ENCODE results near the gene RBM24.

The RBM24 gene

DNA sequence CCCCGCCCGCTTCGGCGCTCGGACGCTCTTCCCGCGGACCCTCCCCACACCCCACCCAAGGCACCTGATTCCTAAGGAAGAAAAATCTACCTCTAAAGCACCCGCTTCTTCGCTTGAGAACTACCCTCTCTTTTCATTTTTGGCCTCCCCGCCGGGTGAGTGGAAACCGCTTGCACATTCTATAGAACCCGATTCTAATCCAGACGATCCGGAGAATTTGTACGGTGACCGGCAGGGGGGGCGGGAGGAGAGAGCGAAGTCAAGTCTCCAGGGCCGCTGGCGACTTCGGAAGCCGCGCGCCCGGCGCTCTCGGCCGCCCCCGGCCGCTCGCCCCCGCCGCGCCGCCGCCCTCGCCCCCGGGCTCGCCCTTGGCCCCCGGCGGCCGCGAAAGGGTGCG, at the start of gene RBM24:
Gene RBM24, plus strand, starts transcription at position 262 of the 397 bp plus-strand sequence. CDS start 221 bp downstream, outside the sequence.
- peak in 1 of 2 donors; percentile 9 for DNase-seq (ENCODE audit: low read depth in 1 of 2, low spot score in 1 of 2)

DNA sequence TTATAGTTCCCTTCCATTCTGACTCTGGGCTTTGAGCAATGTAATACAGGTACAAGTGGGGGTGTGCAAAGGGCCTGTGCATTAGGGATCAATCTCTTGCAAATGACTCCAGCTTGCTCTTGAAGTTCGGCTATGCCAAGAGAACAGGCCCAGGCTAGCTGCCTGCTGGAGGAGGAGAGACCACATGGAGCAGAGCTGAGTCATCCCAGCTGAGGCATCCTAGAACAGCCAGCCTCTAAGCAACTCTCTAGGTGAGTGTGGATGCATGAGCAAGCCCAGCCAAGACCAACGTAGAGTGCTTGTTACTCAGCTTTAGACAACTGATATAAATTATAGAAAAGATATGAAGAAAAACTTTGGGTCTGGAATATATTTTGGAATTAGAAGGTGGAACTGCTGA, 47.6 kb upstream of the RBM24 start:
- DNase-seq (ENCODE audit: low read depth in 1 of 2, low spot score in 1 of 2) = no peak

DNA sequence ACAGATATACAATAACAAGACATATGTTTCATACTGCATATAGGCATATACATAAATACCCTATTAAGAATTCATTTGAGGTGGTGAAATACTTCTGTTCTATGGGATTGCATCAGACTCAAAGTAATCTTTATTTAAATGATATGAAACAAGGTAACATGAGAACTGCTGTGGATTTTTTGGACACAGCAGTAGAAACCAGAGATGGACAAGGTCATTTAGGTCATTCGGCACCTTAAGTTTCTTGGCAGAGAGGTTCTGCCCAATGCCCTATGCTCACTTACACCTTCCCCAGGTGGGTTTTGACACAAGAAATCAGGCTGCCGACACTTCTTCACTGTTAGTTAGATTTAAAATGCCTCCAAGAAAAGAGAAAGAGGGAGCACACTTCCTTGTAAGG, 43.9 kb upstream of the RBM24 start:
- DNase-seq (ENCODE audit: low read depth in 1 of 2, low spot score in 1 of 2) = no peak

DNA sequence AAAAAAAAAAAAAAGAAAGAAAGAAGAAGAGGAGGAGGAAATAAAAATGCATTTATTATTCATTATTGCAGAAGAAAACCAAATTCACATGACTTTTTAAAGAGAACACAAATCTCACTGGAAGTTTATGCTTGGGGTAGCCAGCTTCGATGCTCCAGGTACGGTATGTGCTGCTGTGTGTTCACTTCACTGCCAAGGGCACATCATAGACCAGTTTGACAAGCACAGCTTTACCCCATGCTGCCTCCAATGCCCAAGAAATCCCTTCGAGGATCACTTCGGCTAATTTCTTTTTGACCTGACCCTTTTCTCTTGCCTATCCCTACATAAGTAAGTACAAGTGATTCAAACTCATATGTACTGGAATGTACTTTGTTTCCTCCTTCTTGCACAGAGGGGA, 41.9 kb upstream of the RBM24 start:
- DNase-seq (ENCODE audit: low read depth in 1 of 2, low spot score in 1 of 2) = no peak

DNA sequence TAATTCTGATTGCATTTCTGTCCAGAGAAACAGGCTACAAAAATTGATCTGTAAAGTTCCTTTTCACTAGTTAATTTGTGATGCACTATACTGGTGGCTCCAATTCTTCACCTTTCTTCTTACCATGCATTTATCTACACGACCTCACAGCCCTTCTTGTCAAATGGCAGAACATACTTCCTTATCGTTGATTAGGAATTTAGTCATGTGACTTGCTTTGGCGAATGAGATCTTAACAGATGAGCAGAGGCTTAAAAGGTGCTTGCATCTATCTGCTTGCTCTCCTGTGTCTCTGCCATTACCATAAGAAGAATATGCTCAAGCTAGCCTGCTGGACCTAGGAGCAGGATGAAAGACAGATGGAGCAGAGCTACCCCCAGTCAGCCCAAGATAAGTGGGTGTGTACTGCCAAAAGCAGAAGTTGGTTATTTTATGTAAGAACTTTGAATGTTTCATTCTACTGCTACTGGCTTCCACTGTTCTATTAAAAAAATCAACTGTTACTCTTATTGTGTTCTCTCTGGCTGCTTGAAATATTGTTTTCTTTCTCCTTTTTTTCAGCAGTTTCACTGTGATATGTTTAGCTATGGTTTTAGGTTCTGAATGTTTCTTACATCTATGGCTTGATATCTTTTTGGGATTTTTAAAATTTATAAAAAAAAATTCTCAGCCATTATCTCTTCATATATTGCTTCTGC, 40.2 kb upstream of the RBM24 start:
- no peak for DNase-seq (ENCODE audit: low read depth in 1 of 2, low spot score in 1 of 2)

DNA sequence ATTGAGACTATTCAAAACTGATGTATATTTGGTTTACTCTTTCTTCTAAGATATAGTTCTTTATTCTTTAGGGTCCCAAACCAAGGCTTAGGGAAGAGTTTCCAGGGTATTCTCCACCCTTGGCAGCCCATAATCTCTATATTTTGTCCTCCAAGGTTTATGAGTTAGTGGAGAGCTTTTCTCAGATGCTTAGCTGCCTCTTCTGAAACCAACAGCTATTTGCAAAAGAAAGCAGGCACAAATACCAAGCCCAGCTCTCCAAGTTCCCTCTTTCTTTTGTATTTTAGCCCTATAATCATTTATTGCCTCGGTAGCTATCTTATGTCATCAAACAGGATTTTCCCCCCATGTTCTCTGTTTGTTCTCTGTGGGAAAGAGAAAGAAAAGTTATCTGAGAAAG, 39.1 kb upstream of the RBM24 start:
- DNase-seq (ENCODE audit: low read depth in 1 of 2, low spot score in 1 of 2) = no peak

DNA sequence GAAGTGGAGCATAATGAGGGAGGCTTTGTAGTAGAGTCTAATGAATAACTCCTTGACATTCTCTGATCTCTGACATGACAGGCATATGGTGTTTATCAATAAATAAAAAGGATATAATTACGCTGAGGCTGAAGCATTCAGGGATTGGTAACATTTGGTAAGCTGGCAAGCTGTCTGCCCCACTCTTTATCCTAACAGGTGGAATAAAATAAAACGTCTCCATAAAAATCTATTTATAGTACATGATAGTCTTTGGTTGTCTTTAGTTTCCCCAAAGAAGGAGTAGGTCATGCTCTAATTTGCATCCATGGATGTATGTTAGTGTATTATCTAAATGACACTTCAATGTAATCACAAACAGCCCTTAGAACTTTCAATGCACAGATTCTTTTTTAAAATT, 30.9 kb upstream of the RBM24 start:
- DNase-seq (ENCODE audit: low read depth in 1 of 2, low spot score in 1 of 2) = no peak

DNA sequence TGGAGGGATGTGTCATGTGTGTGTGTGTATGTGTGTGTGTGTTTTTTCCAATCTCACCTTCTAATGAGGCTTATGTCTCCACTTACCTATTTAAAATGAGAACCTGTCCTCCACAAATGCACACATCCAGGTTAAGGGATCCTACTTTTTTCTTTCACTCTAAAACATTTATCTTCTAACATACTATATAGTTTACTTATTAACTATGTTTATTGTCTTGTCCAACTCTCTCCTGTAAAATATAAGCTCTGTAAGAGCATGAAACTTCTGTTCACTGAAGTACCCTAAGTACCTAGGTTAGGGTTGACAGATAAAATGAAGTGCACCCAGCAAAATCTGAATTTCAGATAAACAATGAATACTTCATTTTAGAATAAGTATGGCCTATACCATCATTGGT, 29.2 kb upstream of the RBM24 start:
- DNase-seq (ENCODE audit: low read depth in 1 of 2, low spot score in 1 of 2) = no peak

DNA sequence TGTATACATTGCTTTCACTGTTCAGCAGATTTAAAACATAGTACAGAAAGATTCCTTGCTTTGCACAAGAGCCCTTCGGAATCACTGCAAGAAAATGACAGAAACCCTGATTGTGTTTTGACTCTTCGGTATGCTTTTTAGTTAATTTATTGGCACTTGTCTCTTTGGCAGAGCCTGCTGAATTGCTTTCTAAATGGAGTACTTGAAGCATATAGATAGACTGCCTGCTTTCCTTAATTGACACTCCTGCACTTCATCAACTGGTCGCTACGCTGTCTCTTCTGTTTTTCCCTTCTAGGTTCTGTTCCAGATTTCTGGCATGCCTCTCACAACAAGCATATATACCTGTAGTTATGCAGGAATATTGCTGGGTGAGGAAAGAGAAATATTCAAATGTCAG, 22.4 kb upstream of the RBM24 start:
- DNase-seq (ENCODE audit: low read depth in 1 of 2, low spot score in 1 of 2) = no peak

DNA sequence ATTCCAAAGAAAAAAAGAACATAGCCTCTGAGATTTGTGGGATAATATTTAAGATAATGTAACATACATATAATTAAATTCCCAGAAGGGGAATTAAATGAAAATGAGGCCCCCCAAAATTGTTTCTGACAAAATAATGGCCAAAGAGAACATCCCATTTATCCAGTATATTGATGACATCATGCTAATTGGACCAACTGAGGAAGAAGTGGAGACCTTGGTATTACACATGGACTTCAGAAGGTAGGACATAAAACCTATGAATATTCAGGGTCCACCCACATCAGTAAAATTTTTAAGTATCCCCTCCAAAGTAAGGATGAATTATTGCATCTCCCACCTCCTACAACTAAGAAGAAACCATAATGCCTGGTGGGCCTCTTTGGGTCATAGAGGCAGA, 15.6 kb upstream of the RBM24 start:
- no peak for DNase-seq (ENCODE audit: low read depth in 1 of 2, low spot score in 1 of 2)

DNA sequence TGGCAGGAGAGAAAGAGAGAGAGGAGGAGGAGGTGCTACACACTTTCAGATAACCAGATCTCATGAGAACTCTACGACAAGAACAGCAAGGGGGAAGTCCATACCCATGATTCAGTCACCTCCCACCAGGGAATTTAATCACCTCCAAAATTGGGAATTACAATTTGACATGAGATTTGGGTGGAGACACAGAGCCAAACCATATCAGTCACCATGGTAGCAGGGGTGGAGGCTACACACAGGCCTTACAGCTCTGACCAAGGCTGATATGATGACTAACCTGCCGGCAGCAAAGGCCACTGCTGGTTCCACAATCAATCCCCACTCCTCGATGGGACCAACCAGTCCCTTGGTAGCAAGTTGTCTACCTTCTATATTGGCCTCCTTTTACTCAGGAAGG, 13.6 kb upstream of the RBM24 start:
- no peak for DNase-seq (ENCODE audit: low read depth in 1 of 2, low spot score in 1 of 2)

DNA sequence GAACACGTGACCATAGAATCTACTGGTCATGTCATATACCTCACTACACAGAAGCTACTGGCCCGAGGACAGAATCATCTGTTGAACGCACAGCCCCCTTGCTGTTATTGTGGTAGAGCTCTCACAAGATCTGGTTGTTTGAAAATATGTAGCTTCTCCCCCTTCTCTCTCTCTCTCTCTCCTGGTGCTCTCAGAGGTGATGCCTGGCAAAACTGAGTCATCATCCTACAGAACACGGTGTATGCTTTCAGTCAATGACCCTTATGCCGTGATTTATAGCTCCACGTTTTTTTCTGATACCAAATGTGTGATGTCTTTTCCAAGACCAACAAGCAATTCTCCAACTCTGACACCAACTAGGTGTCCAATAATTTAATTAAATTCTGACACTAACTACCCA, 13.0 kb upstream of the RBM24 start:
- DNase-seq (ENCODE audit: low read depth in 1 of 2, low spot score in 1 of 2) = no peak

DNA sequence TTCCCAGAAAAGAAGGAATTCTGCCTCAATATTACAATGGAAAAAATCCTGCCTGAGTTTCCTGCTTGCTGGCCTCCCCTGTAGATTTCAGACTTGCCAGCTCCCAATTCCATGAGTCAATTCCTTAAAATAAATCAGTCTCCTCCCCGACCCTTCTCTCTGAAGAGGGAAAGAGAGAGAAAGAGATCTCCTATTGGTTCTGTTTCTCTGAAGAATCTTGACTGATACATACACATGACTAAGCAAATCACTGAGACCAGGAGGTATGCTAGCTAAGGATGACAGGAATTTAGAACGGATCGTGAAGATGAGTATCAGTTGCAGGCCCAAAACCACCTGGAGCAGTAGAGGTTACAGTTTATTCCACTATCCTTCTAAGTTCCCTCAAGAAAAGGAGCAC, 11.3 kb upstream of the RBM24 start:
- no peak for DNase-seq (ENCODE audit: low read depth in 1 of 2, low spot score in 1 of 2)

DNA sequence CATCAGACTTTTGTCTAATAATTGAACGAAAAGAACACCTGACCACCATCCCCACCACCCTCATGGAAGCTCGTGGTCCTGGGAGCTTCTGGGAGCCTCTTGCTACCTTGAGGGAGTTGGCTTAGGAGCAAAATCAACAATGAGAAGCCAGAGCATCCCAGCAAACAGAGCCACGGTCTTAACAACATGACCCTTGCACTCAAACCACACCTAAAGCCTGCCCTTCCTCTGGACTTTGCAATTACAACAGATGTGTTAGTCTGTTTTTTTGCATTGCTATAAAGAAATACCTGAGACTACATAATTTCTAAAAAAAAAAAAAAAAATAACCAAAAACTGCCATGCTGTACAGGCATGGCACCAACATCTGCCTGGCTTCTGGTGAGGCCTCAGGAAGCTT, 9.5 kb upstream of the RBM24 start:
- DNase-seq (ENCODE audit: low read depth in 1 of 2, low spot score in 1 of 2) = no peak

DNA sequence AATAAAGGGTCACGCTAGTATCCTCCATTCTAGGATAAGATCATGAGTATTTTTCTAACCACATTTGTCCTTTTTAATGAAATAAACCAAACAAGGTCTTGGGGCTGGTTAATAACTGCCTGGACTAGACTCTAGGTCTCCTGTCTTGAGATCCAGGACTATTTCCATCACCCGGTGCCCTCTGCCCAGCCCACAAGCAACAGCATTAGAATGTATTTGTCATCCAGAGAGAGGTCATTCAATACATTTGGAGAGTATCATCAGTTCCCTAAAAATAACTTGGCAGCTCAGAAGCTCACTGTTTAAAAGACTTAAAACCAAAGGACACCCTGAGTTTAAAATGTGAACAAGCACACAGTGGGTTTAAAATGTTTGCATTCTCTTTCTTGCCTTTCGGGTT, 4.4 kb upstream of the RBM24 start:
- DNase-seq (ENCODE audit: low read depth in 1 of 2, low spot score in 1 of 2) = no peak

DNA sequence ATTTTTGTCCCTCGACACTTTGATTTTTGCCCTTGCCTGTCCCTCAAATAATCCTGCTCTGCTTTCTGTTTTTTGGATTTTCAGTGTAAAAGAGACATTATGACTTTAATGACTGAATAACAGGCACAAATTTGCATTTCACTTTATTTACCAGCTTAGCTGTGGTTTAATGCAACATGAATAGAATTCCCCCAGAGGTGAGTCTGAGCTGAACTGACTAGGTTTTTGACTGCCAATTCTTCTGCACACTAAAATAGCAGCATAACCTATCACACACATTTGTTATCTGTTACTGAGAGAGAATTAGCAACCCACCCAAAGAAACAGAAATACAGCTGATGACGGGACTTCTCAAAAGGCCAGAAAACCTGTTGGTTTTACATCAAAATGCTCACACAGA, 3.9 kb upstream of the RBM24 start:
- DNase-seq (ENCODE audit: low read depth in 1 of 2, low spot score in 1 of 2) = no peak

DNA sequence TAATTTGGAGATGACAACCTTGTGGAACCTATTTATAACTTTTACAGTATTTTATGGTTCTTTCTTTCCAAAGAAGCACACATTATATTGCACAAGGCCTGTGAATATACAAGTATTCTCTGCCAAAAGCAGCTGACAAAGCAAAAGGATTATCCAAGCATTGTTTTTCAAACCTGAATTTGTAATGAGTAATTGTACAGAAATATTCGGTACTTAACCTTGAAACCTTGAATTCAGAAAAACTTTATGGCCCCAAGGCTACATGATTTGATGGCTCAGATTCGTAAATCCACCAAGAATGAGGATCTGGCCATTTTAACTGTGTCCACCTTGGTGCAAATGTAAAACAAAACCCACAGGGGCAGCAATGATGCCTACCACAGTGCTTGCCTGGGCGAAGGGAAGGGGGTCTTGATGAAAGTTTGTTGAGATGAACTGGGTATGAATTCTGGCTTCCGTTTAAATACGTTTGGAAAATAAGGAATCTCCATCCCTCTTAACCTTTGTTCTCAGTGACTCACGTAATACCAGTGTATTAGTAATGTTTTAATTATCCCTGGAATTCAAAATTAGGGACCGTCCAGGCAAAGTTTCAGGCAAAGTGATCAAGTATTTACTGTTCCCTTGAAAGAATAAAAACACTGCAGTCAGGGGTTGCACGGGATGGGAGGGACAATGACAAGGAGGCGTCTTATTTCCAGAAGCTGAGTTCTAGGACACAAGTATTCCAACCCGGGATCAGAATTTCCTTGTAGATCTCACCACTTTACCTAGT, 2.7 kb upstream of the RBM24 start:
- no peak for DNase-seq (ENCODE audit: low read depth in 1 of 2, low spot score in 1 of 2)

DNA sequence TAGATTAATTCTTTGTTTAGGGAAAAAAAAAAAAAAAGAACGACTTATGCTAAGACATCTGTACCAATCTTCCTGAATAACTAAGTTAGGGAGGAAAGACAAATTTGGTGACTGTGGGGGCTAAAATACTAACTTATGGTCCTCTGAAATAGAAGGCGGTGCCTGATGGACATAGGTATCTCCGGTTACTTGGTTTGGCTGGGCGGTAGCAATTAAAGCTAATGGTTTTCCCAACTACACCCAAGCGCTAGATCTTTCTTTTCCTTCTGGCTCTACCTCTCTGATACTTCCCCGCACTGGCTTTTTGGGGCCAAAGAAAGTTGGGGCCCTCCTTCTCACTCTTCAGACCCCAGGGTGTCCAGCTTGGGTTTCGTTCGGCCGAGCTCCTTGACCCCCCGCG, 1.0 kb upstream of the RBM24 start:
- DNase-seq (ENCODE audit: low read depth in 1 of 2, low spot score in 1 of 2) = no peak

DNA sequence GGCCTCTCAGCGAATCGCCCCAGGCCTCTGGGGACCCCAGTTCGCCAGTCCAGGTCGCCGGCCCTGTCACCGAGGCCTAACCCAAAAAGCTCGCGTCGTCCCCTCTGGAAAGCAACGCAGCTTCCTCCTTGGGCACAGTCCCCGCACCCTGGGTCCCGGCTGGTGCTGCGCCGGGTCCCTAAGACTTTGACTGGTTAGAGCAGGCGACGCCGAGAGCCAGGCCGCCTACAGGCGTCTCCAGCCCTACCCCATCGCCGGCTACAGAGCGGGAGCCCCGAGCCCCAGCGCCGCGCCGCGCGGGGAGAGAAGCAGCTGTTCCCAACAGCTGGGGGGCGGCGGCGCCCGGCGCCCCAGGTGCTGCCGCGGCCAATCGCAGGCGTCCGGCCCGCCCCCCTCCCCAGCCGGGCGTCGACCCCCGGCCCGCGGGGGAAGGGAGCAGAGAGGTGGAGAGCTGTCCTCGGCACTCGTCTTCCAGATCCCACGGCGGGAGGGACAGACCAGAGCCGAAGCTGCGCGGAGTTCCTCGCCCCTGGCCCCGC, 540 bp upstream of the RBM24 start:
- no peak for DNase-seq (ENCODE audit: low read depth in 1 of 2, low spot score in 1 of 2)

DNA sequence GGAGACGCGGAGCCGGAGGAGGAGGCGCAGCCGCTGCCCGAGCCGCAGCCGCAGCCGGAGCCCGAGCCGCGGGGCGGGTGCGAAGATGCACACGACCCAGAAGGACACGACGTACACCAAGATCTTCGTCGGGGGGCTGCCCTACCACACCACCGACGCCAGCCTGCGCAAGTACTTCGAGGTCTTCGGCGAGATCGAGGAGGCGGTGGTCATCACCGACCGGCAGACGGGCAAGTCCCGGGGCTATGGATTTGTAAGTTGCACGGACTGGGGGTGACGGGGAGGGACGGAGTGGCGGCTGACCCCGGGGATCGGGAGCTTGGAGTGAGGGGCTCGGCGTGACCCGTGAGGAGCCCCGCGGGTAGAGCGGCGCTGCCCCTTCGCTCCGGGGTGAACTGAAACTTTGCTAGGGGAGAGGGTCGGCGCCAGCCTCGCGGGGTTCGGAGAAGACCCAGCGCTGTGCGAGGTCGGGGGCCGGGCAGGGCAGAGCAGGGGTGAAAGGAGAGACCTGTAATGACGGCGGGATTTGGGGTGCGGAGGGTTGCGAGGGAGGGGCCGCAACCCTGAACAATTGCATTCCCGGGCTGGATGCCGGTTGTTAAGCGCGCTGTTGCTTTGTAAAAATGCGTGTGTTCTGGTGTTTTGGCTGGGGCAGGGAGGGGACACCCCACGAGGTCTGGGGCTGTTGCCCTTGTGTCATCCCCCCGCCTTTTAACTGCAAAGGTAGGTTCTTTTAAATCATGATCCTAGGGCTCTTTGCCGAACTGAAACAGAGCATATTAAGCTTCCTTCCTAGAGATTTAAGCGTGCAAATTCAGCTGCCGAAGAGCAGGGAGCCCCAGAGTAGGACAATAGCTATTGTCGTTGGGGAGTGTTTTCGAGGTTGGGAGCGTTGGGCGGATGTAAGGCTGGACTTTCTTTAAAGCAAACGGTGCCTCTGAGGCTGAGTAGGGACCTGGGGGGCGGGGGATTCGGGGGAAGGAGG, 628 bp downstream of the RBM24 start:
- no peak for DNase-seq (ENCODE audit: low read depth in 1 of 2, low spot score in 1 of 2)

DNA sequence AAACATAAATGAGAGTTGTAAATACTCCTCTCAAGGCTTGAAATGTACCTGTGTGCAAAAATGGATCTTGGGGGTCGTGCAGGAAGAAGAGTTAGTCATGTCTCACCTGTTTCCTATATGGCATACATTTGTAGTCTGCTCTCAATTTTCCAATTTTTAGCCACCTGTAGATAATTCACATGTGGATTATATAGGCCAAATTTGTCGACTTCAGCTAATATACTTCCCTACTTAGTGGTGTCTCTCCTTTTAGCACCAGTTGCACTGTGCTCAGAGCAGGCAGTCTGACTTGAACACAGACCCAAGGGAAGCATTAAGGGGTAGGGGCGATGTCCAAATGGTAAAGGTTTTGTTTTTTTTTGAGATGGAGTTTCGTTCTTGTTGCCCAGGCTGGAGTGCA, 1.9 kb downstream of the RBM24 start:
- DNase-seq (ENCODE audit: low read depth in 1 of 2, low spot score in 1 of 2) = no peak
